Fibroblast of lung (primary cell): Measurements from ENCODE around the gene KIF21B.

ENCODE experiments used
- EZH2 ChIP-seq: IDR thresholded peaks from 2 replicates; pipeline ENCODE4 v1.5.1; 2012; ENCODE audit warnings: low read length, control low read depth, mild to moderate bottlenecking; ENCODE audit errors: missing control alignments
- TF ChIP-seq, protein P1 (sequence below), 2 donors: IDR thresholded peaks in 1 of 2; conservative IDR thresholded peaks in 1 of 2; 1 replicate in 1 of 2; 2 replicates in 1 of 2; pipeline ENCODE4 v1.5.1; 2011 to 2012; ENCODE audit warnings: low read length in 2 of 2, control low read depth in 1 of 2, inconsistent platforms in 1 of 2, low read depth in 1 of 2, mild to moderate bottlenecking in 1 of 2

GRCh38 chr1:200958597-200958996, 64.9 kb downstream of the KIF21B start:
- TF ChIP-seq, protein P1, sequence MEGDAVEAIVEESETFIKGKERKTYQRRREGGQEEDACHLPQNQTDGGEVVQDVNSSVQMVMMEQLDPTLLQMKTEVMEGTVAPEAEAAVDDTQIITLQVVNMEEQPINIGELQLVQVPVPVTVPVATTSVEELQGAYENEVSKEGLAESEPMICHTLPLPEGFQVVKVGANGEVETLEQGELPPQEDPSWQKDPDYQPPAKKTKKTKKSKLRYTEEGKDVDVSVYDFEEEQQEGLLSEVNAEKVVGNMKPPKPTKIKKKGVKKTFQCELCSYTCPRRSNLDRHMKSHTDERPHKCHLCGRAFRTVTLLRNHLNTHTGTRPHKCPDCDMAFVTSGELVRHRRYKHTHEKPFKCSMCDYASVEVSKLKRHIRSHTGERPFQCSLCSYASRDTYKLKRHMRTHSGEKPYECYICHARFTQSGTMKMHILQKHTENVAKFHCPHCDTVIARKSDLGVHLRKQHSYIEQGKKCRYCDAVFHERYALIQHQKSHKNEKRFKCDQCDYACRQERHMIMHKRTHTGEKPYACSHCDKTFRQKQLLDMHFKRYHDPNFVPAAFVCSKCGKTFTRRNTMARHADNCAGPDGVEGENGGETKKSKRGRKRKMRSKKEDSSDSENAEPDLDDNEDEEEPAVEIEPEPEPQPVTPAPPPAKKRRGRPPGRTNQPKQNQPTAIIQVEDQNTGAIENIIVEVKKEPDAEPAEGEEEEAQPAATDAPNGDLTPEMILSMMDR (conservative IDR thresholded peaks at IDR 0.05 in 1 of 2, IDR thresholded peaks at IDR 0.05 in 1 of 2; ENCODE audit: low read depth in 1 of 2, low read length in 2 of 2) = no peak
- no peak for TF ChIP-seq EZH2
